Breast epithelium (tissue), 3 donors: ENCODE results near the gene ESAM.

Experiments
- POLR2A ChIP-seq: fragments of 450-650 bp; IDR thresholded peaks from one replicate; pipeline ENCODE4 v1.6.1; 2016; ENCODE audit warnings: antibody characterized with exemption, mild to moderate bottlenecking, moderate library complexity
- POLR2AphosphoS5 ChIP-seq, 3 donors: sonication (generic); formaldehyde crosslinking; IDR thresholded peaks; one replicate each; pipeline ENCODE4 v1.6.1; 2017; ENCODE audit warnings: antibody characterized with exemption in 3 of 3
- TF ChIP-seq, protein P1 (sequence below), 3 donors: fragments of 450-650 bp; IDR thresholded peaks; one replicate each; pipeline ENCODE4 v1.5.1; 2016 to 2017; ENCODE audit warnings: antibody characterized with exemption in 3 of 3, mild to moderate bottlenecking in 3 of 3, moderate library complexity in 3 of 3

DNA sequence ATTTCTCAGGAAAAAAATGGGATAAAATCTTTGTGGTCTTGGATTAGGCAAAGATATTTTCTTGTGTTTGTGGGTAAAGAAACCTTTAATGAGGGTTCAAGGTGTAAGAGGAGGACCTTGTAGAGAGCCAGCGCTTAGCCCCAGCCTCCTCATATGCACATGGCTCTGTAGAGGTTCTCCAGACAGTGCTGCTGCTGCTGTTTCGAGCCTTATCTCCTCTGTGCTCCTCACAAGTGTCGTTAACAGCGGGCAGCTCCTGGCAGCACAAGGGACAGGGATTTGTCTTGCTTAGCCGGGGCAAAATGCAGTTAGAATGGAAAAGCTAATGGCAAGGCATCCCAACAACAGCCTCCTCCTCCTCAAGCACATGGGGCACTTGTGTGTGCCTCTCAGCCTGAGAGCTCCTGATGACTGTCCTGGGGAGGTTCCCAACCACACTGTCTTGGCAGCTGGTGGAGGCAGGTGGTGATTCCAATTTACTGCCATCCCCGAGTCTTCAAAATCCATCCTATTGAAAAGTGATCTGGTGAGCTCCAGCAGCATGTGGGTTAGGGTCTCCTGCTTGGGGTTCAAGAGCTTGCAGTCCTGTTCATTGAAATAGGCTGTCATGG, 45.7 kb upstream of the ESAM start:
- TF ChIP-seq, protein P1, sequence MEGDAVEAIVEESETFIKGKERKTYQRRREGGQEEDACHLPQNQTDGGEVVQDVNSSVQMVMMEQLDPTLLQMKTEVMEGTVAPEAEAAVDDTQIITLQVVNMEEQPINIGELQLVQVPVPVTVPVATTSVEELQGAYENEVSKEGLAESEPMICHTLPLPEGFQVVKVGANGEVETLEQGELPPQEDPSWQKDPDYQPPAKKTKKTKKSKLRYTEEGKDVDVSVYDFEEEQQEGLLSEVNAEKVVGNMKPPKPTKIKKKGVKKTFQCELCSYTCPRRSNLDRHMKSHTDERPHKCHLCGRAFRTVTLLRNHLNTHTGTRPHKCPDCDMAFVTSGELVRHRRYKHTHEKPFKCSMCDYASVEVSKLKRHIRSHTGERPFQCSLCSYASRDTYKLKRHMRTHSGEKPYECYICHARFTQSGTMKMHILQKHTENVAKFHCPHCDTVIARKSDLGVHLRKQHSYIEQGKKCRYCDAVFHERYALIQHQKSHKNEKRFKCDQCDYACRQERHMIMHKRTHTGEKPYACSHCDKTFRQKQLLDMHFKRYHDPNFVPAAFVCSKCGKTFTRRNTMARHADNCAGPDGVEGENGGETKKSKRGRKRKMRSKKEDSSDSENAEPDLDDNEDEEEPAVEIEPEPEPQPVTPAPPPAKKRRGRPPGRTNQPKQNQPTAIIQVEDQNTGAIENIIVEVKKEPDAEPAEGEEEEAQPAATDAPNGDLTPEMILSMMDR (IDR thresholded peaks at IDR 0.05), result no peak
- no peak for TF ChIP-seq POLR2AphosphoS5 (IDR thresholded peaks at IDR 0.05)
- no peak for TF ChIP-seq POLR2A
